ENCODE measurements around the gene CHD5.

Gene CHD5

GRCh38 chr1:6151291-6151822, 28.8 kb downstream of the CHD5 start:
- H3K36me3 ChIP-seq (ENCODE audit: insufficient read depth, low read length): no peaks in the 10 kb centered on the region
- no peaks in the 10 kb centered on the region for H3K79me2 ChIP-seq (ENCODE audit: control insufficient read depth, insufficient read depth, low read length, unreplicated experiment)
- H2AFZ ChIP-seq (ENCODE audit: low read length, unreplicated experiment): no peak overlapping the region
- H3K4me3 ChIP-seq (ENCODE audit: low read depth, low read length): no peak overlapping the region
- H3K27me3 ChIP-seq (ENCODE audit: insufficient read depth, low read length): peaks cover 43% of the 10 kb centered on the region
- H3K27ac ChIP-seq (ENCODE audit: low read depth, low read length): no peak overlapping the region
- no peaks in the 10 kb centered on the region for H3K4me1 ChIP-seq (ENCODE audit: control insufficient read depth, insufficient read depth, low read length, unreplicated experiment)

GRCh38 chr1:6150006-6150938, 29.8 kb downstream of the CHD5 start:
- H2AFZ ChIP-seq (ENCODE audit: low read length, unreplicated experiment): no peak overlapping the region
- no peaks in the 10 kb centered on the region for H3K36me3 ChIP-seq (ENCODE audit: insufficient read depth, low read length)
- H3K4me3 ChIP-seq (ENCODE audit: low read depth, low read length): no peak overlapping the region
- H3K4me1 ChIP-seq (ENCODE audit: control insufficient read depth, insufficient read depth, low read length, unreplicated experiment): no peaks in the 10 kb centered on the region
- H3K27ac ChIP-seq (ENCODE audit: low read depth, low read length): no peak overlapping the region
- no peaks in the 10 kb centered on the region for H3K79me2 ChIP-seq (ENCODE audit: control insufficient read depth, insufficient read depth, low read length, unreplicated experiment)
- peaks cover 45% of the 10 kb centered on the region for H3K27me3 ChIP-seq (ENCODE audit: insufficient read depth, low read length)

GRCh38 chr1:6149597-6149996, 30.5 kb downstream of the CHD5 start:
- Histone ChIP-seq H3K27ac (ENCODE audit: low read depth, low read length) (no peak overlapping the region), H3K36me3 (ENCODE audit: insufficient read depth, low read length) (no peaks in the 10 kb centered on the region), H3K27me3 (ENCODE audit: insufficient read depth, low read length) (peaks cover 45% of the 10 kb centered on the region), H3K4me3 (ENCODE audit: low read depth, low read length) (no peak overlapping the region), H3K79me2 (ENCODE audit: control insufficient read depth, insufficient read depth, low read length, unreplicated experiment) (no peaks in the 10 kb centered on the region), H3K4me1 (ENCODE audit: control insufficient read depth, insufficient read depth, low read length, unreplicated experiment) (no peaks in the 10 kb centered on the region), H2AFZ (ENCODE audit: low read length, unreplicated experiment) (no peak overlapping the region)

GRCh38 chr1:6148497-6149241, 31.5 kb downstream of the CHD5 start:
- Histone ChIP-seq H3K4me1 (ENCODE audit: control insufficient read depth, insufficient read depth, low read length, unreplicated experiment) (no peaks in the 10 kb centered on the region), H2AFZ (ENCODE audit: low read length, unreplicated experiment) (no peak overlapping the region), H3K79me2 (ENCODE audit: control insufficient read depth, insufficient read depth, low read length, unreplicated experiment) (no peaks in the 10 kb centered on the region), H3K27ac (ENCODE audit: low read depth, low read length) (no peak overlapping the region), H3K4me3 (ENCODE audit: low read depth, low read length) (peak overlapping the region; percentile 47; the same call in 1 of the 2 replicates), H3K27me3 (ENCODE audit: insufficient read depth, low read length) (peaks cover 49% of the 10 kb centered on the region), H3K36me3 (ENCODE audit: insufficient read depth, low read length) (no peaks in the 10 kb centered on the region)

- Histone ChIP-seq H3K27ac (ENCODE audit: low read depth, low read length) (no peak overlapping the region), H3K36me3 (ENCODE audit: insufficient read depth, low read length) (no peaks in the 10 kb centered on the region), H3K27me3 (ENCODE audit: insufficient read depth, low read length) (peaks cover 44% of the 10 kb centered on the region), H3K79me2 (ENCODE audit: control insufficient read depth, insufficient read depth, low read length, unreplicated experiment) (no peaks in the 10 kb centered on the region), H3K4me3 (ENCODE audit: low read depth, low read length) (no peak overlapping the region), H2AFZ (ENCODE audit: low read length, unreplicated experiment) (no peak overlapping the region), H3K4me1 (ENCODE audit: control insufficient read depth, insufficient read depth, low read length, unreplicated experiment) (no peaks in the 10 kb centered on the region)
Measured at GRCh38 chr1:6145864-6146410, 34.2 kb downstream of the CHD5 start.

- Histone ChIP-seq H3K79me2 (ENCODE audit: control insufficient read depth, insufficient read depth, low read length, unreplicated experiment) (no peaks in the 10 kb centered on the region), H3K36me3 (ENCODE audit: insufficient read depth, low read length) (no peaks in the 10 kb centered on the region), H2AFZ (ENCODE audit: low read length, unreplicated experiment) (no peak overlapping the region), H3K4me1 (ENCODE audit: control insufficient read depth, insufficient read depth, low read length, unreplicated experiment) (no peaks in the 10 kb centered on the region), H3K27ac (ENCODE audit: low read depth, low read length) (no peak overlapping the region), H3K4me3 (ENCODE audit: low read depth, low read length) (no peak overlapping the region), H3K27me3 (ENCODE audit: insufficient read depth, low read length) (peaks cover 43% of the 10 kb centered on the region)
Measured at GRCh38 chr1:6145396-6145750, 34.7 kb downstream of the CHD5 start.

- Histone ChIP-seq H3K4me3 (ENCODE audit: low read depth, low read length) (no peak overlapping the region), H3K27me3 (ENCODE audit: insufficient read depth, low read length) (peaks cover 38% of the 10 kb centered on the region), H3K36me3 (ENCODE audit: insufficient read depth, low read length) (no peaks in the 10 kb centered on the region), H2AFZ (ENCODE audit: low read length, unreplicated experiment) (no peak overlapping the region), H3K4me1 (ENCODE audit: control insufficient read depth, insufficient read depth, low read length, unreplicated experiment) (no peaks in the 10 kb centered on the region), H3K79me2 (ENCODE audit: control insufficient read depth, insufficient read depth, low read length, unreplicated experiment) (no peaks in the 10 kb centered on the region), H3K27ac (ENCODE audit: low read depth, low read length) (no peak overlapping the region)
Measured at GRCh38 chr1:6144647-6145395, 35.3 kb downstream of the CHD5 start.

- no peaks in the 10 kb centered on the region for H3K36me3 ChIP-seq (ENCODE audit: insufficient read depth, low read length)
Measured at GRCh38 chr1:6144175-6144574, 35.9 kb downstream of the CHD5 start.

GRCh38 chr1:6143395-6143794, 36.7 kb downstream of the CHD5 start:
- Histone ChIP-seq H3K4me1 (ENCODE audit: control insufficient read depth, insufficient read depth, low read length, unreplicated experiment) (no peaks in the 10 kb centered on the region), H3K36me3 (ENCODE audit: insufficient read depth, low read length) (no peaks in the 10 kb centered on the region), H3K27me3 (ENCODE audit: insufficient read depth, low read length) (peaks cover 25% of the 10 kb centered on the region; the same call in 1 of the 2 replicates), H3K4me3 (ENCODE audit: low read depth, low read length) (no peak overlapping the region), H2AFZ (ENCODE audit: low read length, unreplicated experiment) (no peak overlapping the region), H3K79me2 (ENCODE audit: control insufficient read depth, insufficient read depth, low read length, unreplicated experiment) (no peaks in the 10 kb centered on the region), H3K27ac (ENCODE audit: low read depth, low read length) (no peak overlapping the region)

More at GRCh38 chr1:6144175-6144574, 35.9 kb downstream of the CHD5 start:
- Histone ChIP-seq H2AFZ (ENCODE audit: low read length, unreplicated experiment) (no peak overlapping the region), H3K27me3 (ENCODE audit: insufficient read depth, low read length) (peaks cover 31% of the 10 kb centered on the region), H3K4me1 (ENCODE audit: control insufficient read depth, insufficient read depth, low read length, unreplicated experiment) (no peaks in the 10 kb centered on the region), H3K4me3 (ENCODE audit: low read depth, low read length) (no peak overlapping the region), H3K27ac (ENCODE audit: low read depth, low read length) (no peak overlapping the region), H3K79me2 (ENCODE audit: control insufficient read depth, insufficient read depth, low read length, unreplicated experiment) (no peaks in the 10 kb centered on the region)

- Histone ChIP-seq H3K4me1 (ENCODE audit: control insufficient read depth, insufficient read depth, low read length, unreplicated experiment) (no peaks in the 10 kb centered on the region), H3K4me3 (ENCODE audit: low read depth, low read length) (no peak overlapping the region), H3K36me3 (ENCODE audit: insufficient read depth, low read length) (no peaks in the 10 kb centered on the region), H3K79me2 (ENCODE audit: control insufficient read depth, insufficient read depth, low read length, unreplicated experiment) (no peaks in the 10 kb centered on the region), H3K27me3 (ENCODE audit: insufficient read depth, low read length) (peaks cover 18% of the 10 kb centered on the region; the same call in 1 of the 2 replicates), H2AFZ (ENCODE audit: low read length, unreplicated experiment) (no peak overlapping the region), H3K27ac (ENCODE audit: low read depth, low read length) (no peak overlapping the region)
Measured at GRCh38 chr1:6142734-6143133, 37.4 kb downstream of the CHD5 start.
